Fibroblast of the conjunctiva (primary cell): ENCODE data around the gene RABL6.
A peak's percentile ranks its signal among the peaks of the same experiment; 100 is the strongest.
"Not testable (repeated sequence)": the region's sequence is repeated elsewhere in the genome, so short reads cannot be mapped to it uniquely, and the experiment has no call there.

ENCODE experiments used
- DNase-seq: peaks from one replicate; pipeline ENCODE4 v3.0.0-alpha.2; 2010; ENCODE audit warnings: low read depth

The RABL6 gene

GRCh38 chr9:136857581-136858412, 50.0 kb downstream of the RABL6 start:
- DNase-seq = no peak

- no peak for DNase-seq
Observed at GRCh38 chr9:136858452-136858843, 50.7 kb downstream of the RABL6 start.

GRCh38 chr9:136858844-136859757, 51.4 kb downstream of the RABL6 start:
- peak; percentile 35 for DNase-seq

- DNase-seq = no peak
Observed at GRCh38 chr9:136860529-136860928, 52.8 kb downstream of the RABL6 start.

- no peak for DNase-seq
Observed at GRCh38 chr9:136860933-136861873, 53.5 kb downstream of the RABL6 start.

- no peak for DNase-seq
Observed at GRCh38 chr9:136861874-136862457, 54.2 kb downstream of the RABL6 start.

- no peak for DNase-seq
Observed at GRCh38 chr9:136862849-136863622, 55.3 kb downstream of the RABL6 start.

GRCh38 chr9:136863623-136864273, 56.0 kb downstream of the RABL6 start:
- no peak for DNase-seq

- DNase-seq = no peak
Observed at GRCh38 chr9:136865041-136865767, 57.5 kb downstream of the RABL6 start.

- no peak for DNase-seq
Observed at GRCh38 chr9:136865768-136866103, 58.0 kb downstream of the RABL6 start.

- DNase-seq = not testable (repeated sequence)
Observed at GRCh38 chr9:136866898-136867421, 59.2 kb downstream of the RABL6 start.

GRCh38 chr9:136867480-136867879, 59.7 kb downstream of the RABL6 start:
- DNase-seq = no peak

- no peak for DNase-seq
Observed at GRCh38 chr9:136867917-136868316, 60.2 kb downstream of the RABL6 start.

GRCh38 chr9:136868644-136869043, 60.9 kb downstream of the RABL6 start:
- DNase-seq = no peak

- not testable (repeated sequence) for DNase-seq
Observed at GRCh38 chr9:136869611-136870010, 61.9 kb downstream of the RABL6 start.

GRCh38 chr9:136875155-136875554, 67.4 kb downstream of the RABL6 start:
- DNase-seq = no peak

GRCh38 chr9:136876476-136876875, 68.7 kb downstream of the RABL6 start:
- no peak for DNase-seq

GRCh38 chr9:136880651-136881050, 72.9 kb downstream of the RABL6 start:
- DNase-seq = no peak

GRCh38 chr9:136881691-136882108, 74.0 kb downstream of the RABL6 start:
- no peak for DNase-seq
